GM18502 (cell line): ENCODE measurements around the gene AUTS2.
A peak's percentile ranks its signal among the peaks of the same experiment; 100 is the strongest.

Experiments
- ATAC-seq: cut with Tn5 transposase; IDR thresholded peaks from one replicate; pipeline ENCODE4 v1.9.1; 2021; ENCODE audit warnings: mild to moderate bottlenecking; ENCODE audit not compliant: unreplicated experiment, poor library complexity

AUTS2 gene

GRCh38 chr7:70775570-70776156 is 1177.4 kb downstream of the AUTS2 start:
- ATAC-seq: peak; percentile 56

- peak; percentile 66 for ATAC-seq
Observed at GRCh38 chr7:70776627-70777101, 1178.4 kb downstream of the AUTS2 start.

DNA sequence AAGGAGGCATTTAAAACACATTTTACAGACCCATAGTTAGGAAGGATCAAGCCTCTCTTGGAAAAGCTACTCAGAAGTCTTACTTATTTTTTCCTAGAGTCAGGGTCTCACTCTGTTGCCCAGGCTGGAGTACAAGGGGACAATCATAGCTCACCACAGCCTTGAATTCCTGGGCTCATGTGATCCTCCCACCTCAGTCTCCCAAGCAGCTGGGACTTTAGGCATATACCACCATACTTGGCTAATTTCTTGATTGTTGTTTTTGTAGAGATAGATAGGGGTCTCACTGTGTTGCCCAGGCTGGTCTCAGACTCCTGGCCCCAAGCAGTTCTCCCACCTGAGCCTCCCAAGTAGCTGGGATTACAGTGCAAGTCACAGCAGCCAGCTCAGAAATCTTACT is 1179.0 kb downstream of the AUTS2 start:
- ATAC-seq: no peak

DNA sequence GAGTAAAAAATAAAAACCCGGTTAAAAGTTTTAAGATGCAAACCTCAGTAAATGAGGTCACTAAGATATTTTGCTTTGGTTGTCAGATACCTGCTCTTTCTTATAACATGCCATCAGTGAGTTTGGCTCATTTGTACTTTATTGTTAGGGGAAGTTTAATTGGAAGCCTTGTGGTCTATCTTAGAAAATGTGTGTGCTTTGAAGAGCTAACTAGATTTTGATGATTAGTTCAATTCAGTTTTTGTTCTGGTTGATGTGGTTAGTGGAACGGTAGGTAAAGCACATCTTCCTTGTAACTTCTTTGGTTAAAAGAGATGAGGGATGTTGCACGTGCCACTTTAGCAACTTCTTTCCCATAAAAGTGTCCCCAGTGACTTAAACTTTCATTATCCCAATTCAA is 1180.3 kb downstream of the AUTS2 start:
- no peak for ATAC-seq

DNA sequence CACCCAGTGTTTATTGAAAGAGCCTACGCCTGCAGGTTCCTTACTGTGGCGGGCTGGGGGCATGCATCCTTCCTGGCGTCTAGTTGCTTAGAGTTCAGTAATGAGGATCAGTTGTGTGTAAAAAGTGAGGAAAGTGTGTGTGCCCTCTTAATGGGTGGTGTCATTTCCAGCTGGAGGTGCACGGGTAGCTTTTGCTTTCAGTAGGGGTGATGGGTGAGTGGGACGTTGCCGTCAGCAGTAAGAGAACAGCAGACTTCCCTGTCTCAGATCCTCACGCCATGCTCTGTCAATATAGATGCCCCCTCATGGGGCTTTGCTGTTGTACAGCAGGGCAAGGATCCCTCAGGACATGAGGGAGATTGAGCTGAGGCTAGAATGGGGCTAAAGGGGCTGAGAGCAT is 1181.0 kb downstream of the AUTS2 start:
- ATAC-seq: no peak

- ATAC-seq: no peak
Observed at GRCh38 chr7:70781922-70782311, 1183.6 kb downstream of the AUTS2 start.

- ATAC-seq: no peak
Observed at GRCh38 chr7:70782796-70783195, 1184.5 kb downstream of the AUTS2 start.

GRCh38 chr7:70785427-70785826 is 1187.2 kb downstream of the AUTS2 start:
- no peak for ATAC-seq

- ATAC-seq: no peak
Observed at GRCh38 chr7:70786076-70786475, 1187.8 kb downstream of the AUTS2 start.

DNA sequence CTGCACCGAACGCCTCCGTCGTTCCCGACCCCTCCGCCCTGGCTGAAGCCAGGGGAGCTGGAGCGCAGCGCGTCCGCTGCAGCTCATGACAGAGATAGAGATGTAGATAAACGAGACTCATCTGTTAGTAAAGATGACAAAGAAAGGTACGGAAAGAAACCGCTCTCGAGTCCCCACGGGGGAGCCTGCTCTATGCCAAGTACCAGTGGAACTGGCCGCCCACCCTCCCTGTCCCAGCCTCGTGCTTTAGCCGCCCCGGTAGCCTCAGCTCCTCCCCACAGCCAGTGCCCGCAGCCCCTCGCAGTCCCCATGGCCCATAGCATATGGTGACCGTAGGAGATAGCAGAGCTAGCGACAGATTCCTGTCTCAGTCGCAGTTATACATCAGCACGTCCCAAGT is 1189.0 kb downstream of the AUTS2 start:
- no peak for ATAC-seq

- no peak for ATAC-seq
Observed at GRCh38 chr7:70787771-70788170, 1189.5 kb downstream of the AUTS2 start.

GRCh38 chr7:70788276-70788675 is 1190.0 kb downstream of the AUTS2 start:
- ATAC-seq: no peak

DNA sequence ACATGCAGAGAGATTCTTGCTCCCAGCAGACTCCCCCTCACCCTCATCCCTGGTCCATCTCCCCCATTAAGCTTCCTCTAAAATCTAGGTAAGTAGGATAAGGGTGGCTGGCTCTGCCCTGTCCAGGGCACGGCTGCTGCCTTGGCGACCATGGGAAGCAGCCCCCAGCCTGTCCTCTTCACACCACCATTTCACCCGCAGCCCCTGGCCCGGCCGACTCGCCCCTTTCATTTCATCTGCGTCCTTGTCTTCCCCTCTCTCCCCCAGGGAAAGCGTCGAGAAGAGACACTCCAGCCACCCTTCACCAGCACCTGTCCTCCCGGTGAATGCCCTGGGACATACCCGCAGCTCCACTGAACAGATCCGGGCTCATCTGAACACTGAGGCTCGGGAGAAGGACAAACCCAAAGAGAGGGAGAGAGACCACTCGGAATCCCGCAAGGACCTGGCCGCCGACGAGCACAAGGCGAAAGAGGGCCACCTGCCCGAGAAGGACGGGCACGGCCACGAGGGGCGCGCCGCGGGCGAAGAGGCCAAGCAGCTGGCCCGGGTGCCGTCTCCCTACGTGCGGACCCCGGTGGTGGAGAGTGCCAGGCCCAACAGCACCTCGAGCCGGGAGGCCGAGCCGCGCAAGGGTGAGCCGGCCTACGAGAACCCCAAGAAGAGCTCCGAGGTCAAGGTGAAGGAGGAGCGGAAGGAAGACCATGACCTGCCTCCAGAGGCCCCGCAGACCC is 1191.4 kb downstream of the AUTS2 start:
- ATAC-seq: no peak

- no peak for ATAC-seq
Observed at GRCh38 chr7:70790215-70791073, 1192.2 kb downstream of the AUTS2 start.

DNA sequence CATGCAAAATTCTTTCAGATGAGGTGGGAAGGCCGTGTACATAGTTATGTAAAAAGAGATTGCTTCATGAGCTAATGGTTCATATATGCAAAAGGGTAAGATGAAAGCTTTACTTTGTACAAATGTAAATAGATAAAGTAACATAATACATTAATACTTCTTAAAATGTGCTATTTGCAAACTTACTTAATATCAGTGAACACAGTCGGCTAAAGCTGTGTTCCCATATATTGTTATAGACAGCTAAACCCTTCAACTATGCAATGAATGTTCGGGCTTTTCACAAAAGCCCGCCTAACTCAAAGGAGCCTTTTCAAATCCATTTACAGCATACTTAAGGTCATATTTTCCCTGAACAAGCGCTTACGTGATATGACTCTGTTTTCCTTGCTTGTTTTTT is 1193.1 kb downstream of the AUTS2 start:
- ATAC-seq: no peak

- ATAC-seq: no peak
Observed at GRCh38 chr7:70793060-70793459, 1194.8 kb downstream of the AUTS2 start.

DNA sequence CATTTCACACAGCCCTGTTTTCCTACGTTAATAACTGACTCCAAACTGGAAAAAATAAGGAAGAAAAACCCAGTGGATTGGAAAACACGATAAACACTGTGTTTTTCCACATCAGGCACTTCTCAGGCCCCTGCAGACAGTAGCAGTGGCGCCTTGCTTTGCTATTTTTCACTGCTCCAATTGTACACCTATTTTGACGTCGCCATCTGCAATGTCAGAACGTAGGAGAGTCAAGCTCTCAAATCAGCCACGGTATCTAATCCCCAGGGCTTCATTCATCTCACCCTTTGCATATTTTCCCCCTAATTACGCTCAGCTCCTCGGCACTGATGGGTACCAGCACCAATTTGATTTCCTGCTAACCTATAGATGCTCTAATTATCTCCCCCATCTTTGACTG is 1195.5 kb downstream of the AUTS2 start:
- no peak for ATAC-seq

GRCh38 chr7:70794962-70795361 is 1196.7 kb downstream of the AUTS2 start:
- ATAC-seq: no peak

DNA sequence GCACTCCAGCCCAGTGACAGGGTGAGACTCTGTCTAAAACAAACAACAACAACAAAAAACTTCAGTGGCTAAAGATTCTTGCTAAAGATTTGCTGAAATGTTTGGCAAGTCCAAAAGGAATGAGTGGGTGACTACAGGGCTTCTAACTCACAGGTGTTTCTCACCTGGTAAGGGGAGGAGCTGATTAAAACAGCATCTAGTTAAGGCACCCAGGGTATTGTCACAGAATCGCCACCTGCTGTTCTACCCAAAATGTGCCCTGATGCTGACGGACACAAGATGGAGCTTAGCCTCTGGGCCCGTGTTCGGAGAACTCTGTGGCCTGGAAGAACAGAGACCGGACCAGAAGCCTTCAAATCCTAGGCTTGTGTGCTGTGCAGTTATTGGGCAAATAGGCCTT is 1197.7 kb downstream of the AUTS2 start:
- ATAC-seq: no peak

DNA sequence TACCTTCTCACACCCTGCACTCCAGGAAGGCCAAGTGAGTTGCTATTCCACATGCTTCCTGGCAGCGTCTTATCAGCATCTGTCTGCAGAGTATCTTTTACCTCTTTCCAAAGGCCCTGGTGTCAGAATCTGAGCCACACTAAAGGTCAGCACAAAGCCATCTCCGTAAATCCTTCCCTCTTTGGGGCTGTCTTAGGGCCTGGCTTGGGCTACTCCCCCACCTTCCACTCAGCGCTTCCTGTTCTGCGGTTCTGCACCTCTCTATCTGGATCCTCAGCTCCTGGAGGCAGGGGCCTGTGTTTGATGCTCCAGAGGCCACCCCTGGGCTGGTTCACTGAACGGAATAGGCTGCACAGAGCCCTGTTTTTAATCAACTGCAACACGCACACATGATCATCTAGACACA is 1198.8 kb downstream of the AUTS2 start:
- no peak for ATAC-seq

DNA sequence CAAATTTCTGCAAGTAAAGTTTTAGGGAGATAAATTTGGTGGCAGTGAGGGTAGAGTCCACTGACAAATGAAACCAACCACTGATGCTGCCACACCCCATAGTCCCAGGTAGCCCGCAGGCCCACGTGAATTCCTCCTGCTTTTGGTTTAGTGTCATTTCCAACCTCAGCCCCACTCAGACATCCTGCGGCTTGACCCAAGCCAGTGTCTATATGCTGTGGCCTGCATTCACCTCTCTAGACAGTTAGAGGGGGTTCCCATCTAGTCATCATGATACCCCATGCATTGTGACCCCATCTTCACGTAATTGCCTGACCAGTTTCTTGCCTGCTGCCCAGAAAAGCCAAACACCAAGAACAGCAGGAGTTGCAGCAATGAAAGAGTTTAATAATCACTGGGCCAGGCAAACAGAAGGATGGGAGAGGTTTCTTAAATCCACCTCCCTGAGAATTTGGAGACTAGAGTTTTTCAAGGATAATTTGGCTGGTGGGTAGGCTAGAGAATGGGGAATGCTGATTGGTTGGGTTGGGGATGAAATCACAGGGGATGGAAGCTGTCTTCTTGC is 1201.6 kb downstream of the AUTS2 start:
- no peak for ATAC-seq
